GM19455 (cell line): ENCODE data around the gene PNLDC1.
"Not testable (repeated sequence)": the region's sequence is repeated elsewhere in the genome, so short reads cannot be mapped to it uniquely, and the experiment has no call there.

Source experiments
- ATAC-seq: cut with Tn5 transposase; IDR thresholded peaks from one replicate; pipeline ENCODE4 v1.9.1; 2021; ENCODE audit not compliant: unreplicated experiment

Gene PNLDC1

GRCh38 chr6:159844737-159845645, 44.9 kb downstream of the PNLDC1 start:
- ATAC-seq: no peak

GRCh38 chr6:159848552-159848951, 48.5 kb downstream of the PNLDC1 start:
- ATAC-seq: not testable (repeated sequence)

- ATAC-seq: not testable (repeated sequence)
Observed at GRCh38 chr6:159849851-159850250, 49.8 kb downstream of the PNLDC1 start.

- ATAC-seq: no peak
Observed at GRCh38 chr6:159852877-159853276, 52.8 kb downstream of the PNLDC1 start.

- no peak for ATAC-seq
Observed at GRCh38 chr6:159853754-159854153, 53.7 kb downstream of the PNLDC1 start.

- no peak for ATAC-seq
Observed at GRCh38 chr6:159854959-159855358, 54.9 kb downstream of the PNLDC1 start.

GRCh38 chr6:159858259-159858658, 58.2 kb downstream of the PNLDC1 start:
- no peak for ATAC-seq

GRCh38 chr6:159860482-159860881, 60.4 kb downstream of the PNLDC1 start:
- no peak for ATAC-seq

GRCh38 chr6:159862103-159862502, 62.0 kb downstream of the PNLDC1 start:
- no peak for ATAC-seq

- ATAC-seq: not testable (repeated sequence)
Observed at GRCh38 chr6:159863341-159863740, 63.3 kb downstream of the PNLDC1 start.

- ATAC-seq: no peak
Observed at GRCh38 chr6:159865226-159865920, 65.3 kb downstream of the PNLDC1 start.

- ATAC-seq: no peak
Observed at GRCh38 chr6:159866286-159867247, 66.5 kb downstream of the PNLDC1 start.
